H1 (cell line): ENCODE results near the gene SSH2. TPM values are rescaled to one million over a fixed set of nuclear protein-coding genes. Genes with fewer than 3 reads are reported as not detected.

ENCODE experiments used
- NRF1 ChIP-seq: IDR thresholded peaks from 2 replicates; pipeline ENCODE4 v1.6.1; 2011; ENCODE audit warnings: mild to moderate bottlenecking, low read depth, low read length, improper control_type of control experiment
- polyA plus RNA-seq, 7 experiments: library from polyadenylated mRNA; depleted of rRNA in 3 of 7; stranded (reverse) in 5 of 7; unstranded in 2 of 7; fragments of >200 nt in 5 of 7; fragments of 200-250 nt in 2 of 7; gene quantifications; 1 replicate in 5 of 7; 2 replicates in 1 of 7; 4 replicates in 1 of 7; pipeline versions ENCODE4 v1.2.1 to v1.2.3, GENCODE V29; 2011 to 2013; ENCODE audit warnings: missing spikeins in 2 of 7, mixed read lengths in 2 of 7
- total RNA-seq: library from RNA; stranded (reverse); fragmentation: NEBNext Ultra II Directional; extraction: Animal tissue kit (Norgen Biotek cat#: 25700); gene quantifications from 2 replicates; pipeline ENCODE4 v1.2.1, GENCODE V29; 2021

SSH2 gene
- total and polyA plus RNA-seq, 2 of the 8 experiments (the other 6 are each of a cell fraction or from before 2014, with no cell fraction given): 5.2 to 15.9 TPM

DNA sequence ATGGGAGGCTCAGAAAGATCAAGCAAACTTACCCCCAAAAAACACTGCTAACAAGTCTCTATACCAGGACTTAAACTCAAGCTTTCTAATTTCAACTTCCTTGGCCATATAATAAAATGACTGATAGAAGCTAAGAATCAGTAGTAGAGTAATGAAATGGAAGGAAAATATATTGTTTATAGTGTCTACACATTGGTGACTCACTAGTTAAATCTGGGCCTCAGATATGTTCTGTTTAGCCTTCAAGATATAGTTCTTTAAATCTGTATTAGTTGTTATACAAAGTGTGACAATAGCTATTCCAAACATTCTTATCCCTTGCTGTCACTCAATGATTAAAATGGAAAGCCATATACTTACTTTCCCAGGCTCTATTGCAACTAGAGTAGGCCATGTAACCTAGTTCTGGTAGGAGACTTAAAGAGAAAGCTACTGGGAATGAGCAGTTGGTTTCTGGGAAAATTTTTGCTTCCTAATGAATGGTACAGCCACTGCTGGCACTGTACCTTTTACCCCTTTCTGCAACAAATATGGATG is 18.3 kb downstream of the SSH2 start (continued):
- no peak for TF ChIP-seq NRF1
